K562 (cell line): ENCODE data around the gene TRNP1. TPM values are rescaled to one million over a fixed set of nuclear protein-coding genes. Genes with fewer than 3 reads are reported as not detected.

ENCODE experiments used
- CHD7 ChIP-seq: fragments of 200-600 bp; sonication (generic); IDR thresholded peaks from one replicate; pipeline ENCODE4 v1.6.1; 2012; ENCODE audit warnings: mild to moderate bottlenecking, low read depth, low read length, inconsistent platforms
- MNT ChIP-seq, 2 experiments: fragments of 450-650 bp; conservative IDR thresholded peaks; 2 replicates each; pipeline ENCODE4 v1.6.1; 2017; ENCODE audit warnings: mild to moderate bottlenecking in 2 of 2, moderate library complexity in 2 of 2
- USF2 ChIP-seq: sonication (generic); formaldehyde crosslinking; IDR thresholded peaks from 2 replicates; pipeline ENCODE4 v1.5.0; 2020; ENCODE audit warnings: missing genetic modification reagents
- XRCC5 ChIP-seq: fragments of 200-400 bp; formaldehyde crosslinking; IDR thresholded peaks from 2 replicates; pipeline ENCODE4 v1.6.1; 2017; ENCODE audit warnings: low read depth, mild to moderate bottlenecking, low read length
- polyA plus RNA-seq, 8 experiments: library from polyadenylated mRNA; depleted of rRNA in 4 of 8; stranded (reverse) in 5 of 8; unstranded in 3 of 8; fragments of >200 nt; fragmentation: Nextera tagmentation in 2 of 8; fragmentation: Illumina TruSeq in 1 of 8; extraction: Ambion mirVana in 2 of 8; extraction: Trizol in 1 of 8; gene quantifications; 2 replicates each; pipeline versions ENCODE4 v1.2.1 to v1.2.3, GENCODE V29; 2011 to 2014; ENCODE audit warnings: inconsistent platforms in 1 of 8, missing spikeins in 1 of 8
- total RNA-seq, 7 experiments: library from RNA; depleted of rRNA in 6 of 7; stranded (reverse); fragments of >200 nt in 6 of 7; fragmentation: Illumina TruSeq in 2 of 7; extraction: Trizol in 2 of 7; gene quantifications; 2 replicates each; pipeline versions ENCODE4 v1.2.1 to v1.2.3, GENCODE V29; 2011 to 2021; ENCODE audit warnings: low replicate concordance in 1 of 7

The TRNP1 gene
- total and polyA plus RNA-seq, 9 of the 15 experiments (the other 6 are each of a cell fraction or from before 2014, with no cell fraction given) = 0.03 to 1.3 (median 0.95) TPM

- TF ChIP-seq CHD7 = no peak
- peak; percentile 69 for TF ChIP-seq USF2
- peak; percentile 74 to 83 for TF ChIP-seq MNT (conservative IDR thresholded peaks at IDR 0.05)
- peak; percentile 89 for TF ChIP-seq XRCC5
These were observed 52.6 kb downstream of the TRNP1 start (continued) for GRCh38 chr1:27045973-27046558.
